Inflammatory macrophage treated with lipopolysaccharide for 1 hour (primary cell): ENCODE data around the gene ATG5.

ENCODE experiments used
- DNase-seq, 2 donors: peaks; one replicate each; pipeline ENCODE4 v3.0.0-alpha.2; 2020 to 2022

Gene ATG5

GRCh38 chr6:106177786-106178185 is 147.8 kb downstream of the ATG5 start:
- DNase-seq: no peak

GRCh38 chr6:106173124-106173879 is 152.3 kb downstream of the ATG5 start:
- DNase-seq: no peak

- DNase-seq: no peak
Observed at GRCh38 chr6:106170030-106170791, 155.3 kb downstream of the ATG5 start.

- DNase-seq: no peak
Observed at GRCh38 chr6:106169517-106169916, 156.0 kb downstream of the ATG5 start.

GRCh38 chr6:106168097-106168888 is 157.3 kb downstream of the ATG5 start:
- DNase-seq: no peak

- no peak for DNase-seq
Observed at GRCh38 chr6:106167096-106167814, 158.3 kb downstream of the ATG5 start.

GRCh38 chr6:106165885-106166485 is 159.6 kb downstream of the ATG5 start:
- DNase-seq: no peak

GRCh38 chr6:106163966-106164877 is 161.3 kb downstream of the ATG5 start:
- DNase-seq: peak; percentile 94 to 97

GRCh38 chr6:106163446-106163965 is 162.1 kb downstream of the ATG5 start:
- DNase-seq: peak; percentile 62 to 75

GRCh38 chr6:106162921-106163320 is 162.6 kb downstream of the ATG5 start:
- peak in 1 of 2 donors; percentile 43 for DNase-seq

GRCh38 chr6:106161893-106162292 is 163.7 kb downstream of the ATG5 start:
- no peak for DNase-seq

- DNase-seq: peak; percentile 44 to 75
Observed at GRCh38 chr6:106161311-106161874, 164.2 kb downstream of the ATG5 start.

GRCh38 chr6:106160189-106160588 is 165.4 kb downstream of the ATG5 start:
- no peak for DNase-seq

- DNase-seq: no peak
Observed at GRCh38 chr6:106159531-106159940, 166.0 kb downstream of the ATG5 start.

GRCh38 chr6:106158816-106159215 is 166.7 kb downstream of the ATG5 start:
- DNase-seq: no peak

- no peak for DNase-seq
Observed at GRCh38 chr6:106156863-106157262, 168.7 kb downstream of the ATG5 start.

- DNase-seq: no peak
Observed at GRCh38 chr6:106156413-106156812, 169.1 kb downstream of the ATG5 start.

- DNase-seq: peak; percentile 49 to 60
Observed at GRCh38 chr6:106155219-106155830, 170.2 kb downstream of the ATG5 start.

GRCh38 chr6:106154326-106154725 is 171.2 kb downstream of the ATG5 start:
- no peak for DNase-seq

- no peak for DNase-seq
Observed at GRCh38 chr6:106152952-106153351, 172.6 kb downstream of the ATG5 start.
